HG03342 (cell line): ENCODE measurements around the gene BRD9.
"Not testable (repeated sequence)": the region's sequence is repeated elsewhere in the genome, so short reads cannot be mapped to it uniquely, and the experiment has no call there.

ENCODE experiments used
- ATAC-seq: cut with Tn5 transposase; IDR thresholded peaks from one replicate; pipeline ENCODE4 v1.9.1; 2021; ENCODE audit warnings: mild to moderate bottlenecking, moderate library complexity; ENCODE audit not compliant: unreplicated experiment

Gene BRD9

GRCh38 chr5:860506-861150 lies 32.0 kb downstream of the BRD9 start:
- ATAC-seq: no peak

DNA sequence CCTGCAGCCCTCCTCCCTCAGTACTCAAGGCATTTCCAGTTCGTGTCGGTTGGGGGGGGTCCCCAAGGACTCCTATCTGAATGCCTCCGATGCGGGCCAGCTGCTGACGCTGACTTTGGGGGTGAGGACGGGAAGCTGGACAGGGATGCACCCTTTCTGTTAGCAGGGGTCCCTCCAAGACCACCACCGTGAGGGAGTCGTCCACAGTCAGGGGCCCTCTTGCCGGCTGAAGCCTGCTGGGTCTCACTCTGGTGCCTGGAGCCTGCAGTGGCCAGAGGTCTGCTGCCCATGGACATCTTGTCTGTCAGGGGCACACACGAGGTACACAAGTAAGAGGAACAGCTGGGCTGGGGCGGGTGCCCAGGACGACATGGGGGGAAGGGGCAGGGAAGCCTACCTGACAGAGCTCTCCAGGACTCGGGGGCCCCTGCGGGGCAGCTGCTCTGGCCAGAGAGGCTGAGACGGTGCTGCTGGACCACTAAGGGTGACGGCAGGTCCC lies 32.8 kb downstream of the BRD9 start:
- no peak for ATAC-seq

GRCh38 chr5:859391-859790 lies 33.2 kb downstream of the BRD9 start:
- no peak for ATAC-seq

DNA sequence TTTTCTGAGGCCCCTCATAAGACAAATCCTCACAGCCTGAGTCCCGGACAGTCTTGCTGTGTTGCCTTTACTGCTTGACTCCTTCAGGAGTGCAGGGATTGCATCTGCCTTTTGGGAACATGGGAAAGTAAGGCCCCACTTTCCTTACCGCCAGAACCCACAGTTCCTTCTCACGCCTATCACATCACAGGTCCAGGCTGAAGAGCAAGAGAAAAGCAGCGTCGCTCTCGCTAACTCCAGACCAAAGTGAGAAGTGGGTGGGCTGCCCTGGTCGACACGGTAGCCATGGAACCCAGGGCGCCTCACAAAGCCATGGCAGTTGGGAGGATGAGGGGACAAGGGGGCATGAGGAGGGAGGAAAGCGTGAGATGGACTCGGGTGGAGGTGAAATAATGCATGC lies 33.9 kb downstream of the BRD9 start:
- ATAC-seq: no peak

- ATAC-seq: no peak
Measured at GRCh38 chr5:856531-857425, 35.8 kb downstream of the BRD9 start.

DNA sequence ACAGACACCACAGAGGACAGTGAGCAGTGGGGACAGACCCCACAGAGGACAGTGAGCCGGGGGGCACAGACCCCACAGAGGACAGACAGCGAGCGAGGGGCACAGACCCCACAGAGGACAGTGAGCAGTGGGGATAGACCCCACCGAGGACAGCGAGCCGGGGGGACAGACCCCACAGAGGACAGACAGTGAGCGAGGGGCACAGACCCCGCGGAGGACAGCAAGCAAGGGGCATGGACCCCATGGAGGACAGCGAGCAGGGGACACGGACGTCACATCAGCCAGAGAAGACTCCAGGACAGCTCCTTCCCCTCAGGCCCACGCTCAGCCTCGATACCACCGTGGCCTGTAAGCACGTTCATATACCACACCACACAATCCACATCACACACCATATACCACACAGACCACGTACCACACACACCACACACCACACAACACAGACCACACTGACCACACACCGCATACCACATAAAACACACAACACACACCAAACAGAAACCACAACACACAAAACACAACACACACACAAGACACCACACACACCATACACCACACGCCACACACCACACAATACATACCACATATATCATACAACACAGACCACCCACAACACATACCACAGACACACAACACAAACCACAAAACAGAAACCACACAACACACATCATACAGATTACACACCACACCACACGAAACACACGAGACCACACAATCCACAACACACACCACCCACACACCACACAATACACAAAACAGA lies 36.6 kb downstream of the BRD9 start:
- ATAC-seq: no peak

DNA sequence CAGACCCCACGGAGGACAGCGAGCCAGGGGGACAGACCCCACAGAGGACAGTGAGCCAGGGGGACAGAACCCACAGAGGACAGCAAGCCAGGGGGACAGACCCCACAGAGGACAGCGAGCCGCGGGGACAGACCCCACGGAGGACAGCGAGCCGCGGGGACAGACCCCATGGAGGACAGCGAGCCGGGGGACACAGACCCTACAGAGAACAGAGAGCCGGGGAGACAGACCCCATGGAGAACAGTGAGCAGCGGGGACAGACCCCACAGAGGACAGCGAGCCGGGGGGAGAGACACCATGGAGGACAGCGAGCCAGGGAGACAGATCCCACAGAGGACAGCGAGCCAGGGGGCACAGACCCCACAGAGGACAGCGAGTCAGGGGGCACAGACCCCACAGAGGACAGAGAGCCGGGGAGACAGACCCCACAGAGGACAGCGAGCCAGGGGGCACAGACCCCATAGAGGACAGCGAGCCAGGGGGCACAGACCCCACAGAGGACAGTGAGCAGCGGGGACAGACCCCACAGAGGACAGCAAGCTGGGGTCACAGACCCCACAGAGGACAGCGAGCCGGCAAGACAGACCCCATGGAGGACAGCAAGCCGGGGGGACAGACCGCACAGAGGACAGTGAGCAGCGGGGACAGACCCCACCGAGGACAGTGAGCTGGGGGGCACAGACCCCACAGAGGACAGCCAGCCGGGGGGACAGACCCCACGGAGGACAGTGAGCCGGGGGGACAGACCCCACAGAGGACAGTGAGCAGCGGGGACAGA lies 37.4 kb downstream of the BRD9 start:
- no peak for ATAC-seq

- ATAC-seq: no peak
Measured at GRCh38 chr5:854217-854616, 38.4 kb downstream of the BRD9 start.

DNA sequence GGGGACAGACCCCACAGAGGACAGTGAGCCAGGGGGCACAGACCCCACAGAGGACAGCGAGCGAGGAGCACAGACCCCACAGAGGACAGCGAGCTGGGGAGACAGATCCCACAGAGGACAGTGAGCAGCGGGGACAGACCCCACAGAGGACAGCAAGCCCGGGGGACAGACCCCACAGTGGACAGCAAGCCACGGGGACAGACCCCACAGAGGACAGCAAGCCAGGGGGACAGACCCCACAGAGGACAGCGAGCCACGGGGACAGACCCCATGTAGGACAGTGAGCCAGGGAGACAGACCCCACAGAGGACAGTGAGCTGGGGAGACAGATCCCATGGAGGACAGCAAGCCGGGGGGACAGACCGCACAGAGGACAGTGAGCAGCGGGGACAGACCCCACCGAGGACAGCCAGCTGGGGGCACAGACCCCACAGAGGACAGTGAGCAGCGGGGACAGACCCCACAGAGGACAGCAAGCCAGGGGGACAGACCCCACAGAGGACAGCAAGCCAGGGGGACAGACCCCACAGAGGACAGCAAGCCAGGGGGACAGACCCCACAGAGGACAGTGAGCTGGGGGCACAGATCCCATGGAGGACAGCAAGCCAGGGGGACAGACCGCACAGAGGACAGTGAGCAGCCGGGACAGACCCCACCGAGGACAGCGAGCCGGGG lies 39.0 kb downstream of the BRD9 start:
- not testable (repeated sequence) for ATAC-seq

- no peak for ATAC-seq
Measured at GRCh38 chr5:852431-853401, 39.9 kb downstream of the BRD9 start.

DNA sequence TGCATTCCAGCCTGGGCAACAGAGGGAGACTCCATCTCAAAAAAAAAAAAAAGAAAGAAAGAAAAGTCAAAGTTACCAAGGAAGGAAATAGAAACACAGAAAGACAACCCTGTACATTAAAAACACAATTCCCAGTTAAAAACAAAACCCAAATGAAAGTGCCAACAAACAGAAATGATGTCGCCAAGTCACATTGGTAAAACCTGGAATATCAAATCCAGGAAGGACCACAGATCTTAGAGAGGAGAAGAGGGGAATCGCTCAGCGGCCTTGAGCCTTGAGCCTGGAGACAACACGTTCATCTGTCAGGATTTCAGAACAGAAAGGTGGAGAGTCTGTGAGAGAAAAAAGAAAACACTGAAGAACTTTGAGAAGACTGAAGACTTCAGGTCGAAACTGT lies 40.6 kb downstream of the BRD9 start:
- no peak for ATAC-seq

- no peak for ATAC-seq
Measured at GRCh38 chr5:851553-851952, 41.0 kb downstream of the BRD9 start.

GRCh38 chr5:851076-851475 lies 41.5 kb downstream of the BRD9 start:
- ATAC-seq: no peak

- ATAC-seq: no peak
Measured at GRCh38 chr5:850511-851006, 42.0 kb downstream of the BRD9 start, which contains the start of gene ZDHHC11. Gene ZDHHC11, minus strand, starts transcription at chr5:850986. Its CDS starts 384 bp downstream, at chr5:850602.

DNA sequence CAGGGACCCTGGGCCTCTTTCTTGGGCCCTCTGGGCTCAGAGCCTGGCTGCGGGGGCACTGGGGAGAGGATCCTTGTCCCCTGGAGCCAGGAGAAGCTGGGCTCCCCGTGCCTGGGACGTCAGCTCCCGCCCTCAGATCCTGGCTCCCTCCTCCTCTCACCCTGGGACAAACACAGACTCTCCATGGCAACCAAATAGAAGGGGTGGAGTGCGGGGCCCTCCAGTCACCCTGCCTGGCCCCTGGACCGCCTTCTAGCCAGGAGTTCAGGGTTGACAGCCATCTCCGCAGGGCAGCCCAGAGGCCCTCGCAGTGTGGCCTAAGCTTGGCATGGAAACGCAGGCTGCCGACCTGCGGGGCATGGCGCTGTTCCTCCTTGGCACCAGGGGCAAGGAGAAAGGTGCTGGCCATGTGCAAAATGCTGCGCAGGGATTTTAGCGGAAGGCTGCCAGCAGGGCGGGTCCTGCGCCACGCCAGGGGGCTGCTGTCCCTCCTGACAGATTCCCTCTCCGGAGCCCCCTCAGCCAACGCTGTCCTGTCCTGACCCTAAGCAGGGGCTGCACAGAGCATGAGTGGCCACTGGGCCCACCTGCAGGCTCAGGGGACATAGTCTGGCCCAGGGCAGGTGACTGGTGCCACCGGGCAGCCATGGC lies 42.8 kb downstream of the BRD9 start:
- ATAC-seq: no peak

- ATAC-seq: no peak
Measured at GRCh38 chr5:848671-849111, 43.9 kb downstream of the BRD9 start.

DNA sequence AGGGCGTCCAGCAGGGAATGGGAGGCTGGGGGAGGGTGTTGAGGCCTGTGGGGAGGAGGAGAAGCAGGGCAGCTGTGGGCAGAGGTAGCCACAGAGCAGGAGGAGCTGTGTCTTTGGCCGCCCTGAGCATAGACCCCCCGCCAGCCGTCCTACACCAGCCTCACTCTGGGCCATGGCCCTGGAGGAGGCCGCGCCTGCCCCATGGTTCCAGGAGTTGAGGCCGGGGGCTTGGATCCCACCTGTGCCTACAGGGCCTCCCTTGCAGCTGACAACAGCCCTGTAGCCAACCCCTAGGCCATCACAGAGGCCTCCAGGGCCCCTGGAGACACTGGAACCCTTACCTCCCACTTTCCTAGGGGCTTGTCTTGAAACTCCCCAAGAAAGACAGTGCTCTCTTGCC lies 44.9 kb downstream of the BRD9 start:
- not testable (repeated sequence) for ATAC-seq

DNA sequence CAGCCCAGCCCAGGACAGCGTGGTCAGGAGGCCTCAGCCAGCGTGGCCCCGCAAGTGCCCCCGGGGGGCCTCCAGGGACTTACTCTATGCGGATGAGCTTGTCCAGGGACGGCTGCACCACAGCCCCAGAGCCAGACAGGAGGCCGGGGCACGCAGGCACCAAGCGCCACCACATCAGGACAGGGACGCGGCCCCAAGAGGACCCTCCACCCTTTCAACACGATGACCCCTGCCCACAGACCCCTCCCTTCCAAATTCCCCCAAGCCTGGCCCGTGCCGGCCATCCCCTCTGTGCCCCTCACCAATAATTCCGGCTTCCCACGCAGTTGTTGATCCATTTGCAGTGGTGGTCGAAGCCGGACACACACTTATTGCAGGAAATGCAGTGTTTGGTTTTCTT lies 45.4 kb downstream of the BRD9 start:
- ATAC-seq: not testable (repeated sequence)
